Activated gamma-delta T cell treated with Interleukin-2 at 50 U/mL for 16 hours (primary cell): ENCODE measurements around the gene RFX7.
"Not testable (repeated sequence)": the region's sequence is repeated elsewhere in the genome, so short reads cannot be mapped to it uniquely, and the experiment has no call there.

Experiments
- DNase-seq: peaks from one replicate; pipeline ENCODE4 v3.0.0-alpha.2; 2020

The RFX7 gene

GRCh38 chr15:56205061-56205876 is 38.4 kb downstream of the RFX7 start:
- DNase-seq, result no peak

- not testable (repeated sequence) for DNase-seq
These were observed 40.3 kb downstream of the RFX7 start for GRCh38 chr15:56203312-56203922.

- no peak for DNase-seq
These were observed 41.0 kb downstream of the RFX7 start for GRCh38 chr15:56202701-56203100.

- DNase-seq, result no peak
These were observed 44.6 kb downstream of the RFX7 start for GRCh38 chr15:56199038-56199437.

- DNase-seq, result no peak
These were observed 49.6 kb downstream of the RFX7 start for GRCh38 chr15:56194035-56194434.

GRCh38 chr15:56192659-56193442 is 50.8 kb downstream of the RFX7 start:
- no peak for DNase-seq

- no peak for DNase-seq
These were observed 56.0 kb downstream of the RFX7 start for GRCh38 chr15:56187665-56188064.

- DNase-seq, result no peak
These were observed 57.7 kb downstream of the RFX7 start for GRCh38 chr15:56185980-56186379.

GRCh38 chr15:56184516-56184915 is 59.2 kb downstream of the RFX7 start:
- DNase-seq, result no peak

- no peak for DNase-seq
These were observed 62.8 kb downstream of the RFX7 start for GRCh38 chr15:56180851-56181250.

- no peak for DNase-seq
These were observed 66.7 kb downstream of the RFX7 start for GRCh38 chr15:56176996-56177395.

- no peak for DNase-seq
These were observed 67.9 kb downstream of the RFX7 start for GRCh38 chr15:56175788-56176187.

GRCh38 chr15:56174649-56175048 is 69.0 kb downstream of the RFX7 start:
- DNase-seq, result no peak

GRCh38 chr15:56168394-56168793 is 75.3 kb downstream of the RFX7 start:
- DNase-seq, result no peak

- DNase-seq, result no peak
These were observed 78.4 kb downstream of the RFX7 start for GRCh38 chr15:56165234-56165633.

- DNase-seq, result no peak
These were observed 82.7 kb downstream of the RFX7 start for GRCh38 chr15:56160966-56161365.

GRCh38 chr15:56156877-56157276 is 86.8 kb downstream of the RFX7 start:
- DNase-seq, result no peak

GRCh38 chr15:56155278-56155677 is 88.4 kb downstream of the RFX7 start:
- not testable (repeated sequence) for DNase-seq

- not testable (repeated sequence) for DNase-seq
These were observed 88.9 kb downstream of the RFX7 start for GRCh38 chr15:56154768-56155167.

- no peak for DNase-seq
These were observed 93.5 kb downstream of the RFX7 start for GRCh38 chr15:56150204-56150603.

GRCh38 chr15:56148064-56148463 is 95.6 kb downstream of the RFX7 start:
- no peak for DNase-seq

GRCh38 chr15:56146756-56147155 is 96.9 kb downstream of the RFX7 start:
- DNase-seq, result no peak

GRCh38 chr15:56128081-56128480 is 115.6 kb downstream of the RFX7 start:
- no peak for DNase-seq

- no peak for DNase-seq
These were observed 117.3 kb downstream of the RFX7 start for GRCh38 chr15:56126409-56126808.
